Motor neuron (in vitro differentiated cells): ENCODE data around the gene FBXO31. TPM values are rescaled to one million over a fixed set of nuclear protein-coding genes. Genes with fewer than 3 reads are reported as not detected.
"Not testable (repeated sequence)": the region's sequence is repeated elsewhere in the genome, so short reads cannot be mapped to it uniquely, and the experiment has no call there.

Experiments used
- ATAC-seq, 8 experiments: fragments of 200-7000 bp; cut with Tn5 transposase; replicated peaks in 6 of 8; 2 replicates each; pipeline ENCODE4 v1.8.0; 2021; ENCODE audit warnings: mild to moderate bottlenecking in 8 of 8, moderate library complexity in 8 of 8
- H3K27ac ChIP-seq, 2 donors: fragments of 250-450 bp; sonication (Bioruptor Pico); 2 replicates each; pipeline ENCODE4 v1.9.0; 2021; ENCODE audit warnings: antibody characterized with exemption in 2 of 2, mild to moderate bottlenecking in 2 of 2, moderate library complexity in 1 of 2
- H3K4me1 ChIP-seq, 2 donors: fragments of 250-450 bp; sonication (Bioruptor Pico); replicated peaks in 1 of 2; 2 replicates each; pipeline ENCODE4 v1.6.1; 2021; ENCODE audit warnings: antibody characterized with exemption in 2 of 2, mild to moderate bottlenecking in 2 of 2, moderate library complexity in 1 of 2
- H3K4me3 ChIP-seq, 5 donors: fragments of 250-450 bp; sonication (Bioruptor Pico); 2 replicates each; pipeline ENCODE4 v1.9.0; 2021; ENCODE audit warnings: antibody characterized with exemption in 5 of 5, mild to moderate bottlenecking in 5 of 5, moderate library complexity in 4 of 5
- WGBS, 10 experiments: fragments of 450-650 bp; shearing (Covaris generic); methylation state at CpG; one replicate each; pipeline ENCODE4 v1.0.0; 2022; 5-methylcytosine and 5-hydroxymethylcytosine counted together
- in situ Hi-C, 9 experiments: fragments of 400-800 bp; cut with MboI; loops; one replicate each; pipeline ENCODE4 v1.15.0; 2021; ENCODE audit warnings: low sequenced_read_pairs in 9 of 9, low pct_unique_long_range_greater_than_20kb in 2 of 9; ENCODE audit not compliant: unreplicated experiment in 9 of 9
- total RNA-seq, 8 experiments: library from RNA; unstranded; fragments of 300-600 nt; gene quantifications; 2 replicates each; pipeline versions ENCODE4 v1.2.3 to v1.2.4, GENCODE V29; 2022

FBXO31 gene
- total RNA-seq, 8 experiments from 2014 or later: 12.2 to 23.2 (median 18.0) TPM

GRCh38 chr16:87362828-87363559, 20.6 kb downstream of the FBXO31 start:
- peaks cover 18 to 22% of the 10 kb centered on the region in 2 donors for H3K4me1 ChIP-seq
- H3K4me3 ChIP-seq, in situ Hi-C loops, ATAC-seq, H3K27ac ChIP-seq: not testable (repeated sequence)
- 89 to 100% (median 94%) methylated on average over 2 to 8 of the region's 13 CpGs; no CpG with 5 or more reads in 3 of the 10 experiments for WGBS, 10 experiments

GRCh38 chr16:87361916-87362619, 21.5 kb downstream of the FBXO31 start:
- Histone ChIP-seq H3K4me3 (no peak overlapping the region), H3K27ac (no peak overlapping the region), H3K4me1 (peaks cover 13% of the 10 kb centered on the region in 2 donors)
- ATAC-seq: no peak
- WGBS, 10 experiments: 83 to 100% (median 96%) methylated on average over 1 to 6 of the region's 8 CpGs; no CpG with 5 or more reads in 2 of the 10 experiments
- in situ Hi-C loops: no loop called here

- Histone ChIP-seq H3K4me3 (no peak overlapping the region), H3K27ac (no peak overlapping the region), H3K4me1 (peaks cover 11 to 20% of the 10 kb centered on the region in 2 donors)
- WGBS, 10 experiments: 88 to 100% (median 97%) methylated on average over 1 to 7 of the region's 16 CpGs; no CpG with 5 or more reads in 3 of the 10 experiments
- in situ Hi-C loops: no loop called here
- ATAC-seq: no peak
Observed at GRCh38 chr16:87360862-87361610, 22.5 kb downstream of the FBXO31 start.

- Histone ChIP-seq H3K4me1 (peaks cover 8 to 22% of the 10 kb centered on the region in 2 donors), H3K4me3 (no peak overlapping the region), H3K27ac (no peak overlapping the region)
- 41 to 100% (median 87%) methylated on average over 1 to 4 of the region's 7 CpGs; no CpG with 5 or more reads in 3 of the 10 experiments for WGBS, 10 experiments
- ATAC-seq: no peak
- in situ Hi-C loops: no loop called here
Observed at GRCh38 chr16:87359121-87359520, 24.5 kb downstream of the FBXO31 start.

- no peak for ATAC-seq
- in situ Hi-C loops: no loop called here
- Histone ChIP-seq H3K4me1 (peaks cover 4 to 18% of the 10 kb centered on the region in 2 donors), H3K4me3 (no peak overlapping the region), H3K27ac (no peak overlapping the region)
- 83 to 100% (median 89%) methylated on average over 1 to 6 of the region's 9 CpGs; no CpG with 5 or more reads in 3 of the 10 experiments for WGBS, 10 experiments
Observed at GRCh38 chr16:87358696-87359095, 24.9 kb downstream of the FBXO31 start.

GRCh38 chr16:87358250-87358649, 25.3 kb downstream of the FBXO31 start:
- 88 to 100% (median 92%) methylated on average over 2 to 10 of the region's 17 CpGs; no CpG with 5 or more reads in 3 of the 10 experiments for WGBS, 10 experiments
- in situ Hi-C loops: no loop called here

GRCh38 chr16:87356491-87356853, 27.1 kb downstream of the FBXO31 start:
- in situ Hi-C loops: no loop called here
- 82 to 100% methylated on average over 1 to 5 of the region's 8 CpGs; no CpG with 5 or more reads in 8 of the 10 experiments for WGBS, 10 experiments
- peak in 4 of 8 experiments; percentile 22 to 41 (median 32) for ATAC-seq

More at GRCh38 chr16:87358250-87358649, 25.3 kb downstream of the FBXO31 start:
- H3K4me3 ChIP-seq: no peak overlapping the region
- peaks cover 0 to 14% of the 10 kb centered on the region in 2 donors for H3K4me1 ChIP-seq
- no peak overlapping the region for H3K27ac ChIP-seq
- ATAC-seq: no peak

GRCh38 chr16:87353613-87354012, 30.0 kb downstream of the FBXO31 start:
- no peak overlapping the region for H3K27ac ChIP-seq
- WGBS, 10 experiments: 88 to 100% (median 92%) methylated on average over 1 to 9 of the region's 17 CpGs; no CpG with 5 or more reads in 3 of the 10 experiments
- ATAC-seq: no peak

More at GRCh38 chr16:87356491-87356853, 27.1 kb downstream of the FBXO31 start:
- H3K4me3 ChIP-seq: no peak overlapping the region
- H3K27ac ChIP-seq: no peak overlapping the region
- peaks cover 6 to 14% of the 10 kb centered on the region in 2 donors for H3K4me1 ChIP-seq

GRCh38 chr16:87352818-87353217, 30.8 kb downstream of the FBXO31 start:
- in situ Hi-C loops: no loop called here
- WGBS, 10 experiments: 87 to 100% (median 90%) methylated on average over 1 to 8 of the region's 15 CpGs; no CpG with 5 or more reads in 5 of the 10 experiments
- Histone ChIP-seq H3K4me3 (no peak overlapping the region), H3K4me1 (peaks cover 9 to 22% of the 10 kb centered on the region in 2 donors), H3K27ac (no peak overlapping the region)
- ATAC-seq: no peak

More at GRCh38 chr16:87353613-87354012, 30.0 kb downstream of the FBXO31 start:
- in situ Hi-C loops: no loop called here
- no peak overlapping the region for H3K4me3 ChIP-seq
- H3K4me1 ChIP-seq: peaks cover 9 to 22% of the 10 kb centered on the region in 2 donors

- H3K4me3 ChIP-seq: no peak overlapping the region
- peak in 6 of 8 experiments; percentile 8 to 33 (median 18) for ATAC-seq
- H3K4me1 ChIP-seq: peaks cover 9 to 18% of the 10 kb centered on the region in 2 donors
- in situ Hi-C loops: no loop called here
- no peak overlapping the region for H3K27ac ChIP-seq
- 0 to 100% (median 56%) methylated on average over 1 to 8 of the region's 9 CpGs; no CpG with 5 or more reads in 5 of the 10 experiments for WGBS, 10 experiments
Observed at GRCh38 chr16:87351320-87351698, 32.3 kb downstream of the FBXO31 start.

GRCh38 chr16:87350681-87351319, 32.8 kb downstream of the FBXO31 start:
- H3K4me1 ChIP-seq: peaks cover 9 to 12% of the 10 kb centered on the region in 2 donors
- WGBS, 10 experiments: 0 to 100% (median 70%) methylated on average over 1 to 18 of the region's 23 CpGs; no CpG with 5 or more reads in 1 of the 10 experiments
- no peak overlapping the region for H3K4me3 ChIP-seq
- in situ Hi-C loops: no loop called here
- no peak overlapping the region for H3K27ac ChIP-seq
- ATAC-seq: peak in 7 of 8 experiments; percentile 45 to 88 (median 80)

- in situ Hi-C loops: no loop called here
- 0 to 90% (median 80%) methylated on average over 1 to 7 of the region's 8 CpGs; no CpG with 5 or more reads in 5 of the 10 experiments for WGBS, 10 experiments
- H3K27ac ChIP-seq: no peak overlapping the region
- H3K4me1 ChIP-seq: peaks cover 9% of the 10 kb centered on the region in 2 donors
- ATAC-seq: no peak
- no peak overlapping the region for H3K4me3 ChIP-seq
Observed at GRCh38 chr16:87350031-87350430, 33.5 kb downstream of the FBXO31 start.
